HG03060 (cell line): Measurements from ENCODE around the gene SF3A1.

Experiments used
- ATAC-seq: cut with Tn5 transposase; IDR thresholded peaks from one replicate; pipeline ENCODE4 v1.9.1; 2021; ENCODE audit warnings: low read depth, moderate number of reproducible peaks; ENCODE audit not compliant: unreplicated experiment

The SF3A1 gene

GRCh38 chr22:30386960-30387827, 30.5 kb upstream of the SF3A1 start, which contains the start of gene RNF215:
Gene RNF215, minus strand, starts transcription at chr22:30387411. Its CDS starts 98 bp downstream, at chr22:30387313.
- ATAC-seq = no peak

GRCh38 chr22:30386608-30386959, 29.9 kb upstream of the SF3A1 start:
- ATAC-seq = no peak

GRCh38 chr22:30385942-30386341, 29.2 kb upstream of the SF3A1 start:
- no peak for ATAC-seq

- ATAC-seq = no peak
These were observed 26.4 kb upstream of the SF3A1 start for GRCh38 chr22:30383061-30383460.

GRCh38 chr22:30382340-30382739, 25.6 kb upstream of the SF3A1 start:
- ATAC-seq = no peak

- ATAC-seq = no peak
These were observed 24.6 kb upstream of the SF3A1 start for GRCh38 chr22:30381264-30381663.

GRCh38 chr22:30380011-30380410, 23.3 kb upstream of the SF3A1 start:
- no peak for ATAC-seq

- no peak for ATAC-seq
These were observed 18.7 kb upstream of the SF3A1 start for GRCh38 chr22:30375312-30375849.

GRCh38 chr22:30373331-30374325, 16.9 kb upstream of the SF3A1 start:
- no peak for ATAC-seq

- no peak for ATAC-seq
These were observed 16.2 kb upstream of the SF3A1 start for GRCh38 chr22:30372915-30373314.

- no peak for ATAC-seq
These were observed 15.3 kb upstream of the SF3A1 start for GRCh38 chr22:30371981-30372380.

GRCh38 chr22:30371321-30371720, 14.6 kb upstream of the SF3A1 start:
- ATAC-seq = no peak

GRCh38 chr22:30370641-30371230, 14.0 kb upstream of the SF3A1 start:
- ATAC-seq = no peak

GRCh38 chr22:30368420-30368819, 11.7 kb upstream of the SF3A1 start:
- no peak for ATAC-seq

- no peak for ATAC-seq
These were observed 9.2 kb upstream of the SF3A1 start for GRCh38 chr22:30365891-30366290.

GRCh38 chr22:30362651-30363281, 6.1 kb upstream of the SF3A1 start:
- ATAC-seq = no peak

GRCh38 chr22:30361916-30362650, 5.4 kb upstream of the SF3A1 start:
- ATAC-seq = no peak

- no peak for ATAC-seq
These were observed 1.8 kb upstream of the SF3A1 start for GRCh38 chr22:30358541-30358940.

GRCh38 chr22:30357650-30358215, 1.0 kb upstream of the SF3A1 start:
- ATAC-seq = no peak
